Osteocyte (in vitro differentiated cells): ENCODE measurements around the gene GRAMD1A. TPM values are rescaled to one million over a fixed set of nuclear protein-coding genes. Genes with fewer than 3 reads are reported as not detected.

Experiments used
- DNase-seq: peaks from one replicate; pipeline ENCODE4 v3.0.0; 2021; ENCODE audit warnings: mixed read lengths; ENCODE audit not compliant: unreplicated experiment; ENCODE audit errors: extremely low spot score
- H3K27ac Mint-ChIP-seq: one replicate; pipeline ENCODE4 v1.8.0; 2021; ENCODE audit warnings: mild to moderate bottlenecking, mixed read lengths; ENCODE audit not compliant: unreplicated experiment
- H3K27me3 Mint-ChIP-seq: one replicate; pipeline ENCODE4 v1.8.0; 2021; ENCODE audit warnings: mixed read lengths; ENCODE audit not compliant: unreplicated experiment
- H3K36me3 Mint-ChIP-seq: one replicate; pipeline ENCODE4 v1.8.0; 2021; ENCODE audit warnings: mixed read lengths; ENCODE audit not compliant: unreplicated experiment
- H3K4me1 Mint-ChIP-seq: one replicate; pipeline ENCODE4 v1.8.0; 2021; ENCODE audit warnings: mixed read lengths; ENCODE audit not compliant: unreplicated experiment
- H3K4me3 Mint-ChIP-seq: one replicate; pipeline ENCODE4 v1.8.0; 2021; ENCODE audit warnings: mild to moderate bottlenecking, moderate library complexity, mixed read lengths; ENCODE audit not compliant: unreplicated experiment
- H3K9me3 Mint-ChIP-seq: one replicate; pipeline ENCODE4 v1.8.0; 2021; ENCODE audit warnings: mixed read lengths; ENCODE audit not compliant: unreplicated experiment
- total RNA-seq: library from RNA; stranded (reverse); gene quantifications from 2 replicates; pipeline ENCODE4 v1.2.1, GENCODE V29; 2021
- TF ChIP-seq, protein P1 (sequence below): fragments of 200-600 bp; sonication (generic); IDR thresholded peaks from 2 replicates; pipeline ENCODE4 v1.5.0; 2021; ENCODE audit warnings: antibody characterized with exemption, mild to moderate bottlenecking, moderate library complexity

GRAMD1A gene
- total RNA-seq, 1 donor from 2014 or later, result 80.8 TPM

DNA sequence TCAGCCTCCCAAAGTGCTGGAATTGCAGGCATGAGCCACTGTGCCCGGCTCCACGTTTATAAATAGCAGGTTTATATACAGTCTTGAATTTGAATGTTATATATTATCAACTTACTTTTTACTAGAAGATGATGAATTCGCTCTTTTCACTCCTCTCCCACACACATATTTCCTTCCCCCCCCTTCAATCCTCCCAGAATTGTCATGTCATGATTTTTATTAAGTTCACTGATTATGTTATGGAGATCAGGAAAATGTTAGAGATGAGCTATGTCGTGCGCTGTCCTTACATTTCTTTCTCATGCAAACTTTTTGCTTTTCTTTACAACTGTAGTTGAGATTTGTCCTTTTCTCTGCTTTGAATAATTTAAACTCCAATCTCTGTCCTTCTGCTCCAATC is 17.8 kb upstream of the GRAMD1A start:
- H3K9me3 Mint-ChIP-seq, result peaks cover 9% of the 10 kb centered on the region
- TF ChIP-seq, protein P1, sequence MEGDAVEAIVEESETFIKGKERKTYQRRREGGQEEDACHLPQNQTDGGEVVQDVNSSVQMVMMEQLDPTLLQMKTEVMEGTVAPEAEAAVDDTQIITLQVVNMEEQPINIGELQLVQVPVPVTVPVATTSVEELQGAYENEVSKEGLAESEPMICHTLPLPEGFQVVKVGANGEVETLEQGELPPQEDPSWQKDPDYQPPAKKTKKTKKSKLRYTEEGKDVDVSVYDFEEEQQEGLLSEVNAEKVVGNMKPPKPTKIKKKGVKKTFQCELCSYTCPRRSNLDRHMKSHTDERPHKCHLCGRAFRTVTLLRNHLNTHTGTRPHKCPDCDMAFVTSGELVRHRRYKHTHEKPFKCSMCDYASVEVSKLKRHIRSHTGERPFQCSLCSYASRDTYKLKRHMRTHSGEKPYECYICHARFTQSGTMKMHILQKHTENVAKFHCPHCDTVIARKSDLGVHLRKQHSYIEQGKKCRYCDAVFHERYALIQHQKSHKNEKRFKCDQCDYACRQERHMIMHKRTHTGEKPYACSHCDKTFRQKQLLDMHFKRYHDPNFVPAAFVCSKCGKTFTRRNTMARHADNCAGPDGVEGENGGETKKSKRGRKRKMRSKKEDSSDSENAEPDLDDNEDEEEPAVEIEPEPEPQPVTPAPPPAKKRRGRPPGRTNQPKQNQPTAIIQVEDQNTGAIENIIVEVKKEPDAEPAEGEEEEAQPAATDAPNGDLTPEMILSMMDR, result no peak
- H3K36me3 Mint-ChIP-seq, result no peaks in the 10 kb centered on the region
- DNase-seq, result no peak
- H3K27ac Mint-ChIP-seq, result no peak overlapping the region
- peaks cover 9% of the 10 kb centered on the region for H3K4me1 Mint-ChIP-seq
- H3K4me3 Mint-ChIP-seq, result no peak overlapping the region
- H3K27me3 Mint-ChIP-seq, result peaks cover 17% of the 10 kb centered on the region

DNA sequence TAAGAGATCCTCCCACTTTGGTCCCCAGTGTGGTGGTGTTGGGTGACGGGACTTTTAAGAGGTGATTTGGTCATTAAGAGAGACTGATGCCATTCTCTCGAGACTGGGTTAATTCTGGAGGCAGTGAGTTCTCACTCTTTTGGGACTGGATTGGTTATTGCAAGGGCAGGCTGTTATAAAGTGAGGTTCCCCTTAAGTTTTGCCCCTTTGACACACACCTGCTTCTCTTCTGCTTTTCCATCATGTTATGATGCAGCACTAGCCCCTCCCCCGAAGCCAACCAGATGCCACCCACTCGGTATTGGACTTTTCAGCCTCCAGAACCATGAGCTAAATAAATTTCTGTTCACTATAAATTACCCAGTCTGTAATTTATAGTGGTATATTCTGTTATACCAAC is 16.3 kb upstream of the GRAMD1A start:
- H3K36me3 Mint-ChIP-seq, result no peaks in the 10 kb centered on the region
- TF ChIP-seq, protein P1, result no peak
- no peak for DNase-seq
- H3K4me1 Mint-ChIP-seq, result peaks cover 9% of the 10 kb centered on the region
- peaks cover 9% of the 10 kb centered on the region for H3K9me3 Mint-ChIP-seq
- no peak overlapping the region for H3K4me3 Mint-ChIP-seq
- no peak overlapping the region for H3K27ac Mint-ChIP-seq
- peaks cover 20% of the 10 kb centered on the region for H3K27me3 Mint-ChIP-seq

DNA sequence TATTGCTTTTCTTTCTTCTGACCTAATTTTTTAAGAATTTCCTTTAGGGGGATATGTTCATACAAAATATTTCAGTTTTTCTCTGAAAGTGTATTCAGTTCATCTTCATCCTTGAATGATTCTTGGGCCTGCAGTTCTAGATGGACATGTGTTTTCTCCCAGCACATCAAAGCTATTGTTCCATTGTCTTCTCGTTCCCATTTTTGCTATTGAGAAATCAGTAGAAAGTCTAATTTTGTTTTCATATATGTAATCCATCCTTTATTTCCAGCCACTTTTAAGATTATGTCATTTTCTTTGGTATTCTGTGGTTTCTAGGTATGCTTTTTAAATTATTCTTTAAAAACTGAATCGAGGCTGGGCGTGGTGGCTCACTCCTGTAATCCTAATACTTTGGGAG is 15.8 kb upstream of the GRAMD1A start:
- no peak overlapping the region for H3K4me3 Mint-ChIP-seq
- TF ChIP-seq, protein P1, result no peak
- peaks cover 17% of the 10 kb centered on the region for H3K27me3 Mint-ChIP-seq
- DNase-seq, result no peak
- peaks cover 9% of the 10 kb centered on the region for H3K9me3 Mint-ChIP-seq
- no peak overlapping the region for H3K27ac Mint-ChIP-seq
- peaks cover 9% of the 10 kb centered on the region for H3K4me1 Mint-ChIP-seq
- no peaks in the 10 kb centered on the region for H3K36me3 Mint-ChIP-seq

DNA sequence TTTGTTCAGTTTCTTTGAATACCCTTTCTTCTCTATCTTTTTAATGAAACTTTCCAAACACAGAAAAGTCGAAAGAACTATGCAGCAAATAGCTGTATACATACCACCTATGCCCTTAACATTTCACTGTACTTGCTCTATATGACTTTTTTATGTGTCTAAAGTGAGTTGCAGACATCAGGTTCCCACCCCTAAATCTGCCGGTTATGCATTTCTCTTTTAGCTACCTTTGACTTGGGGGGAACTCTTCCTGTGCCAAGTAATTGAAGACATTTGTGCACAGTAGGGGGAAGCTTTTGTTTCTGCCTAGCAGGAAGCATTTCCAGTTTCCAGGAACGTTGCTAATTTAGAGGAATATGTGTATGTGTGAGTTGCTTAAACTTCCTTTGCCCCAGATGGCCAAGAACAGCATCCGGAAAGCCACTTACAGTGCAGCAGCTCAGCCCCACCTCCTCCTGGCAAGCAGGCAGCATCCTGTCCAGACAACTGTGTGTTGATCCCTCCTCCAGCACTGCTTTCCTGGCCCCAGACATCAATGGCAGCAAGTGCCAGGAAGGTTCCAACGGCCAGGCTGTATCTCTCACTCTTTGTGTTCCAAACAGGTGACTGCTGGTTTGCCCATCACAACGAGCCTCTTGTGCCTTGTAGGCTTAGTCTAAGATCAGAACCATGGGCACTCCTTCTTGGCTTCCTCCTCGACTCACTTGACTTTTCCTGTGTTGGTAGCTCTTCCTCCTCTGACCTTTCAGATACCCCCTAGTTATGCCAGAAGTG is 14.7 kb upstream of the GRAMD1A start:
- Mint-ChIP-seq H3K4me3 (no peak overlapping the region), H3K27me3 (peaks cover 11% of the 10 kb centered on the region), H3K9me3 (peaks cover 9% of the 10 kb centered on the region), H3K27ac (no peak overlapping the region), H3K36me3 (no peaks in the 10 kb centered on the region), H3K4me1 (peaks cover 9% of the 10 kb centered on the region)
- TF ChIP-seq, protein P1, result no peak
- DNase-seq, result no peak

- TF ChIP-seq, protein P1, result no peak
- H3K36me3 Mint-ChIP-seq, result no peaks in the 10 kb centered on the region
- no peak overlapping the region for H3K27ac Mint-ChIP-seq
- peaks cover 4% of the 10 kb centered on the region for H3K27me3 Mint-ChIP-seq
- H3K4me3 Mint-ChIP-seq, result no peak overlapping the region
- peaks cover 9% of the 10 kb centered on the region for H3K4me1 Mint-ChIP-seq
- peaks cover 9% of the 10 kb centered on the region for H3K9me3 Mint-ChIP-seq
- DNase-seq, result no peak
Measured at GRCh38 chr19:34988119-34988518, 12.0 kb upstream of the GRAMD1A start.
